DND-41 (cell line): ENCODE measurements around the gene PDE1C.

ENCODE experiments used
- ATAC-seq: fragments of 200-7000 bp; cut with Tn5 transposase; 3 replicates; pipeline ENCODE4 v1.9.1; 2021; ENCODE audit warnings: low read depth; ENCODE audit not compliant: insufficient read depth
- DNase-seq: peaks from one replicate; pipeline ENCODE4 v3.0.0-alpha.2; 2020
- H2AFZ ChIP-seq: 2 replicates; pipeline ENCODE4 v1.6.0; 2012; ENCODE audit warnings: low read depth, low read length
- H3K27ac ChIP-seq: 2 replicates; pipeline ENCODE4 v1.5.1; 2012; ENCODE audit warnings: low read length, inconsistent platforms
- H3K27me3 ChIP-seq: fragments of 200-600 bp; sonication (generic); 2 replicates; pipeline ENCODE4 v1.6.0; 2012; ENCODE audit warnings: low read length, mild to moderate bottlenecking, inconsistent platforms; ENCODE audit not compliant: insufficient read depth, poor library complexity
- H3K36me3 ChIP-seq: 2 replicates; pipeline ENCODE4 v1.5.1; 2012; ENCODE audit warnings: low read length, inconsistent platforms; ENCODE audit not compliant: insufficient read depth
- H3K4me1 ChIP-seq: 2 replicates; pipeline ENCODE4 v1.5.1; 2012; ENCODE audit warnings: mild to moderate bottlenecking, low read length; ENCODE audit not compliant: insufficient read depth
- H3K4me2 ChIP-seq: 2 replicates; pipeline ENCODE4 v1.6.0; 2012; ENCODE audit warnings: mild to moderate bottlenecking, moderate library complexity, low read length, inconsistent platforms; ENCODE audit not compliant: insufficient read depth
- H3K4me3 ChIP-seq, 2 experiments: fragments of 200-600 bp in 1 of 2; shearing (Covaris generic) in 1 of 2; 2 replicates each; pipeline ENCODE4 v1.5.1; 2012 to 2016; ENCODE audit warnings: inconsistent platforms in 2 of 2, low read length in 2 of 2, mild to moderate bottlenecking in 2 of 2, low read depth in 1 of 2, moderate library complexity in 1 of 2
- H3K79me2 ChIP-seq: 2 replicates; pipeline ENCODE4 v1.6.0; 2012; ENCODE audit warnings: low read length, inconsistent platforms; ENCODE audit not compliant: insufficient read depth
- H3K9ac ChIP-seq: 2 replicates; pipeline ENCODE4 v1.6.0; 2012; ENCODE audit warnings: low read depth, mild to moderate bottlenecking, inconsistent platforms, low read length, moderate library complexity
- H3K9me3 ChIP-seq: 2 replicates; pipeline ENCODE4 v1.5.1; 2012; ENCODE audit warnings: low read length, moderate library complexity, mild to moderate bottlenecking, inconsistent platforms; ENCODE audit not compliant: insufficient read depth, severe bottlenecking
- H4K20me1 ChIP-seq: 2 replicates; pipeline ENCODE4 v1.6.0; 2012; ENCODE audit warnings: low read length; ENCODE audit not compliant: insufficient read depth
- CTCF ChIP-seq: IDR thresholded peaks from 2 replicates; pipeline ENCODE4 v1.5.1; 2012; ENCODE audit warnings: borderline replicate concordance, low read length, moderate library complexity, mild to moderate bottlenecking; ENCODE audit not compliant: poor library complexity, severe bottlenecking; ENCODE audit errors: extremely low read depth
- EZH2 ChIP-seq: IDR thresholded peaks from 3 replicates; pipeline ENCODE4 v1.6.1; 2012; ENCODE audit warnings: borderline replicate concordance, low read depth, mild to moderate bottlenecking, moderate library complexity, low read length, inconsistent platforms; ENCODE audit not compliant: severe bottlenecking

Gene PDE1C

DNA sequence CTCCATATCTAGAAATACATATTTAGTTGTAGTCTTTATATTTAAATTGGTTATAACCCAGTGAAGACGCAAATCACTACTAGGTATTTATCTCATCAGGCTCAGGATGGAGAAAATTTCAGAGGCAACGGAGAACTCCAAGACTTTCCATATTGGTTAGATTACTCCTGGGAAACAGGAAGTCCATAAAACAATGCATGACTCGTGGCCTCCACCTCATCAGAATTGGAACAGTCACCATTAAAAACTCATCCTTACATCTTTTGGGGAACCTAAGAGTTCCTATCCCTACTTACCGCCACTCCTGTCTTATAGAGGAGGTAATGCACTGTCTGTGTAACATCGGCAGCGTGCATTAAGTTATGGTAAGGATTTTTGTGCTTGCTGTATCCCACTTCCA is 205.6 kb downstream of the PDE1C start:
- H3K9ac ChIP-seq = no peak overlapping the region
- H3K4me2 ChIP-seq = no peak overlapping the region

GRCh38 chr7:31860925-31861324 is 209.3 kb downstream of the PDE1C start:
- ATAC-seq (no peak), DNase-seq (no peak)
- Histone ChIP-seq H3K9ac (no peak overlapping the region), H3K4me2 (no peak overlapping the region), H3K27me3 (no peaks in the 10 kb centered on the region), H4K20me1 (no peaks in the 10 kb centered on the region), H3K27ac (no peak overlapping the region), H3K9me3 (no peaks in the 10 kb centered on the region), H2AFZ (no peak overlapping the region), H3K4me1 (no peaks in the 10 kb centered on the region), H3K4me3 (no peak overlapping the region), H3K79me2 (no peaks in the 10 kb centered on the region), H3K36me3 (no peaks in the 10 kb centered on the region)
- TF ChIP-seq EZH2 (no peak), CTCF (no peak)

More for the DNA sequence above, 205.6 kb downstream of the PDE1C start:
- Histone ChIP-seq H3K27me3 (no peaks in the 10 kb centered on the region), H4K20me1 (no peaks in the 10 kb centered on the region), H3K27ac (no peak overlapping the region), H3K4me3 (no peak overlapping the region), H3K4me1 (no peaks in the 10 kb centered on the region), H3K79me2 (no peaks in the 10 kb centered on the region), H3K36me3 (no peaks in the 10 kb centered on the region), H3K9me3 (no peaks in the 10 kb centered on the region), H2AFZ (no peak overlapping the region)
- ATAC-seq (no peak), DNase-seq (no peak)
- TF ChIP-seq EZH2 (no peak), CTCF (no peak)

- ATAC-seq (no peak), DNase-seq (no peak)
- H3K4me1 ChIP-seq = no peaks in the 10 kb centered on the region
- no peak overlapping the region for H3K9ac ChIP-seq
- TF ChIP-seq EZH2 = no peak
- no peak for TF ChIP-seq CTCF
- H3K27me3 ChIP-seq = no peaks in the 10 kb centered on the region
- H2AFZ ChIP-seq = no peak overlapping the region
- H3K9me3 ChIP-seq = no peaks in the 10 kb centered on the region
- H3K4me2 ChIP-seq = no peak overlapping the region
- H3K27ac ChIP-seq = no peak overlapping the region
- H3K79me2 ChIP-seq = no peaks in the 10 kb centered on the region
- H3K36me3 ChIP-seq = no peaks in the 10 kb centered on the region
- no peak overlapping the region for H3K4me3 ChIP-seq
- H4K20me1 ChIP-seq = no peaks in the 10 kb centered on the region
Measured at GRCh38 chr7:31858055-31858454, 212.2 kb downstream of the PDE1C start.

DNA sequence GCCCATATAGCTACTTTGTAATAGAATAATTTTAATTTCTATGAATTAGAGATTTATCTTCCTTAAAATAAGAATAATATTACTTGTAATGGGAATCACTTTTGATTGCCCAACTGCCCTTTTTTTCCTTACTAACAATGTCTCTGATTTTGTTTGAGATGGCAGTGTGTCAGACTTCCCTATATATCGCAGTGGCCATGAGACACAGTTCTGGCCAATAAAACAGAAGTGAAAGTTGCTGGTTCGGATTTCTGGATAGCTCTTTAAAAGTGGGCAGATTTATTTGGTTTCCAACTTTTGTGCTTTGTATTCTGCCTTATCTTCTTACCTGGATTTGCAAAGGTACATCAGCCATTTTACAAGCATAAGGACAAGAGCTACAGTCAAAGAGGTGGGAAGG is 213.0 kb downstream of the PDE1C start:
- Histone ChIP-seq H3K9ac (no peak overlapping the region), H2AFZ (no peak overlapping the region), H3K9me3 (no peaks in the 10 kb centered on the region), H3K4me2 (no peak overlapping the region), H3K4me1 (no peaks in the 10 kb centered on the region), H3K79me2 (no peaks in the 10 kb centered on the region), H3K36me3 (no peaks in the 10 kb centered on the region), H3K27ac (no peak overlapping the region), H4K20me1 (no peaks in the 10 kb centered on the region), H3K27me3 (no peaks in the 10 kb centered on the region), H3K4me3 (no peak overlapping the region)
- no peak for ATAC-seq
- TF ChIP-seq EZH2 (no peak), CTCF (no peak)
- no peak for DNase-seq
